ENCODE measurements around the gene DACT3. TPM values are rescaled to one million over a fixed set of nuclear protein-coding genes. Genes with fewer than 3 reads are reported as not detected.

The DACT3 gene
- total RNA-seq (1 to 10 TPM in 3 of 4 donors, under 1 TPM in 1; 0.76 to 1.6 (median 1.1) TPM), polyA plus RNA-seq (under 1 TPM; 0.44 to 0.66 (median 0.53) TPM)
- long read RNA-seq, donor 1 = 0 reads
- long read RNA-seq, donor 2 = 0 reads

- H3K9me3 ChIP-seq = no peaks in the 10 kb centered on the region
- H3K4me3 ChIP-seq = peak within 1 kb of the TSS; percentile 70
- peaks cover 0 to 32% (median 5%) of the 10 kb centered on the region in 3 donors for H3K27me3 ChIP-seq (ENCODE audit: insufficient read depth in 3 of 3, low read length in 2 of 3)
- no peak for TF ChIP-seq CTCF (IDR thresholded peaks at IDR 0.05)
- H3K4me1 ChIP-seq = peaks cover 14% of the 10 kb centered on the region
- no peaks in the 10 kb centered on the region for H3K36me3 ChIP-seq (ENCODE audit: insufficient read depth in 1 of 2, low read depth in 1 of 2)
- H3K27ac ChIP-seq = peak within 1 kb of the TSS; percentile 67
- DNase-seq (peak; percentile 100), ATAC-seq (peak; percentile 95 to 96 (median 96))
- intact Hi-C loops (cut with DNase I) = no loop called here
- 0% methylated on average over 44 to 61 of the region's 61 CpGs for WGBS, 3 donors
Measured at GRCh38 chr19:46661020-46661731, at the start of gene DACT3. DACT3 (minus strand) TSS chr19:46661182; CDS start chr19:46661064, 118 bp downstream.

- Histone ChIP-seq H3K27ac (no peak overlapping the region), H3K4me3 (no peak overlapping the region), H3K9me3 (no peaks in the 10 kb centered on the region), H3K27me3 (ENCODE audit: insufficient read depth in 3 of 3, low read length in 2 of 3) (no peaks in the 10 kb centered on the region), H3K4me1 (peaks cover 15% of the 10 kb centered on the region), H3K36me3 (ENCODE audit: insufficient read depth in 1 of 2, low read depth in 1 of 2) (peaks cover 0 to 36% of the 10 kb centered on the region in 2 donors)
- no peak for ATAC-seq
- TF ChIP-seq CTCF (IDR thresholded peaks at IDR 0.05) = no peak
- DNase-seq = no peak
- intact Hi-C loops (cut with DNase I) = no loop called here
- 79 to 83% (median 82%) methylated on average over 24 to 25 of the region's 25 CpGs for WGBS, 3 donors
Measured at GRCh38 chr19:46710687-46711086, 49.7 kb upstream of the DACT3 start.

GRCh38 chr19:46704379-46705076 lies 43.5 kb upstream of the DACT3 start:
- H3K36me3 ChIP-seq (ENCODE audit: insufficient read depth in 1 of 2, low read depth in 1 of 2) = peaks cover 0 to 70% of the 10 kb centered on the region in 2 donors
- peak; percentile 95 for TF ChIP-seq CTCF (IDR thresholded peaks at IDR 0.05)
- DNase-seq (peak; percentile 76 to 87), ATAC-seq (peak; percentile 76 to 86 (median 80))
- no peak overlapping the region for H3K4me3 ChIP-seq
- no peaks in the 10 kb centered on the region for H3K27me3 ChIP-seq (ENCODE audit: insufficient read depth in 3 of 3, low read length in 2 of 3)
- no peak overlapping the region for H3K27ac ChIP-seq
- no peaks in the 10 kb centered on the region for H3K9me3 ChIP-seq
- intact Hi-C loops (cut with DNase I) = loop anchor here in 1 of 2 donors (5.0 kb wide), 1 partner anchor 43 kb away; the partner anchor contains the start of genes FKRP and STRN4
- 33 to 37% (median 34%) methylated on average over 21 of the region's 21 CpGs for WGBS, 3 donors
- H3K4me1 ChIP-seq = no peaks in the 10 kb centered on the region

- H3K27me3 ChIP-seq (ENCODE audit: insufficient read depth in 3 of 3, low read length in 2 of 3) = no peaks in the 10 kb centered on the region
- no peak for ATAC-seq
Measured at GRCh38 chr19:46700704-46701103, 39.7 kb upstream of the DACT3 start.

More at GRCh38 chr19:46700704-46701103, 39.7 kb upstream of the DACT3 start:
- Histone ChIP-seq H3K9me3 (no peaks in the 10 kb centered on the region), H3K4me1 (no peaks in the 10 kb centered on the region), H3K27ac (no peak overlapping the region), H3K4me3 (no peak overlapping the region), H3K36me3 (ENCODE audit: insufficient read depth in 1 of 2, low read depth in 1 of 2) (peaks cover 0 to 55% of the 10 kb centered on the region in 2 donors)
- whole genome bisulfite sequencing, 3 donors = 85 to 91% (median 89%) methylated on average over 13 of the region's 13 CpGs
- no peak for DNase-seq
- TF ChIP-seq CTCF (IDR thresholded peaks at IDR 0.05) = no peak
- intact Hi-C loops (cut with DNase I) = loop anchor here in 1 of 2 donors (5.0 kb wide), 1 partner anchor 47 kb away; the partner anchor contains the start of genes FKRP and STRN4
